Stimulated activated naive B cell treated with anti-CD40 and anti-IgM and Interleukin-4, amounts not matched to agents 10 μg/mL and 1 μg/mL and 100 μg/mL, for 72 hours (primary cell): Measurements from ENCODE around the gene TSPEAR.
A peak's percentile ranks its signal among the peaks of the same experiment; 100 is the strongest.
"Not testable (repeated sequence)": the region's sequence is repeated elsewhere in the genome, so short reads cannot be mapped to it uniquely, and the experiment has no call there.

Experiments
- ATAC-seq, 2 donors: fragments of 150-1000 bp; cut with Tn5 transposase; replicated peaks; 2 replicates each; pipeline ENCODE4 v1.10.0; 2021; ENCODE audit warnings: moderate library complexity in 1 of 2
- DNase-seq: peaks from one replicate; pipeline ENCODE4 v3.0.0; 2021
- H3K27ac Mint-ChIP-seq: one replicate; pipeline ENCODE4 v1.8.0; 2022; ENCODE audit warnings: mild to moderate bottlenecking, mixed read lengths
- H3K27me3 Mint-ChIP-seq, 2 donors: one replicate each; pipeline ENCODE4 v1.8.0; 2022; ENCODE audit warnings: mixed read lengths in 2 of 2
- H3K36me3 Mint-ChIP-seq, 2 donors: one replicate each; pipeline ENCODE4 v1.8.0; 2022; ENCODE audit warnings: mixed read lengths in 2 of 2, mild to moderate bottlenecking in 1 of 2
- H3K4me1 Mint-ChIP-seq, 2 donors: one replicate each; pipeline ENCODE4 v1.8.0; 2022; ENCODE audit warnings: mixed read lengths in 2 of 2, mild to moderate bottlenecking in 1 of 2
- H3K4me3 Mint-ChIP-seq, 2 donors: one replicate each; pipeline ENCODE4 v1.8.0; 2022; ENCODE audit warnings: mild to moderate bottlenecking in 2 of 2, mixed read lengths in 2 of 2, moderate library complexity in 1 of 2
- H3K9me3 Mint-ChIP-seq, 2 donors: one replicate each; pipeline ENCODE4 v1.8.0; 2022; ENCODE audit warnings: mixed read lengths in 2 of 2, mild to moderate bottlenecking in 1 of 2

TSPEAR gene

GRCh38 chr21:44574457-44575306 is 136.7 kb downstream of the TSPEAR start:
- Mint-ChIP-seq H3K27ac (peak overlapping the region; percentile 3), H3K4me1 (peaks cover 0 to 5% of the 10 kb centered on the region in 2 donors), H3K27me3 (peaks cover 44 to 63% of the 10 kb centered on the region in 2 donors), H3K9me3 (peaks cover 16 to 23% of the 10 kb centered on the region in 2 donors), H3K36me3 (peaks cover 8 to 13% of the 10 kb centered on the region in 2 donors), H3K4me3 (no peak overlapping the region)
- ATAC-seq (no peak), DNase-seq (no peak)

- DNase-seq, H3K4me1 Mint-ChIP-seq, H3K4me3 Mint-ChIP-seq, ATAC-seq, H3K36me3 Mint-ChIP-seq: not testable (repeated sequence)
- Mint-ChIP-seq H3K27ac (peak within 1 kb of the TSS; percentile 3), H3K27me3 (peaks cover 43 to 55% of the 10 kb centered on the region in 2 donors), H3K9me3 (peaks cover 16 to 18% of the 10 kb centered on the region in 2 donors)
These were observed 137.5 kb downstream of the TSPEAR start, which contains the start of gene KRTAP10-4 for GRCh38 chr21:44573630-44574456. TSS of gene KRTAP10-4 (plus strand) at chr21:44573729. CDS start at chr21:44573759, 30 bp downstream.

GRCh38 chr21:44572959-44573583 is 138.3 kb downstream of the TSPEAR start:
- Mint-ChIP-seq H3K36me3 (peaks cover 4 to 9% of the 10 kb centered on the region in 2 donors), H3K27ac (no peak overlapping the region)

GRCh38 chr21:44571844-44572782 is 139.3 kb downstream of the TSPEAR start:
- H3K36me3 Mint-ChIP-seq: peaks cover 3 to 5% of the 10 kb centered on the region in 2 donors
- ATAC-seq: no peak
- H3K4me3 Mint-ChIP-seq: no peak overlapping the region
- no peak for DNase-seq
- peaks cover 0 to 11% of the 10 kb centered on the region in 2 donors for H3K4me1 Mint-ChIP-seq
- peaks cover 40 to 64% of the 10 kb centered on the region in 2 donors for H3K27me3 Mint-ChIP-seq
- peaks cover 7 to 8% of the 10 kb centered on the region in 2 donors for H3K9me3 Mint-ChIP-seq
- H3K27ac Mint-ChIP-seq: no peak overlapping the region

More at GRCh38 chr21:44572959-44573583, 138.3 kb downstream of the TSPEAR start:
- Mint-ChIP-seq H3K27me3 (peaks cover 40 to 56% of the 10 kb centered on the region in 2 donors), H3K4me3 (no peak overlapping the region), H3K4me1 (peaks cover 0 to 5% of the 10 kb centered on the region in 2 donors), H3K9me3 (peaks cover 15% of the 10 kb centered on the region in 2 donors)
- ATAC-seq (no peak), DNase-seq (no peak)

GRCh38 chr21:44571296-44571695 is 140.1 kb downstream of the TSPEAR start:
- peaks cover 3 to 4% of the 10 kb centered on the region in 2 donors for H3K36me3 Mint-ChIP-seq
- H3K27ac Mint-ChIP-seq: no peak overlapping the region
- peaks cover 40 to 64% of the 10 kb centered on the region in 2 donors for H3K27me3 Mint-ChIP-seq
- no peak for DNase-seq
- ATAC-seq: no peak
- H3K9me3 Mint-ChIP-seq: peaks cover 5 to 7% of the 10 kb centered on the region in 2 donors
- peaks cover under 1 to 11% of the 10 kb centered on the region in 2 donors for H3K4me1 Mint-ChIP-seq
- no peak overlapping the region for H3K4me3 Mint-ChIP-seq

GRCh38 chr21:44569861-44570517 is 141.4 kb downstream of the TSPEAR start:
- H3K4me3 Mint-ChIP-seq: no peak overlapping the region
- peaks cover 32 to 58% of the 10 kb centered on the region in 2 donors for H3K27me3 Mint-ChIP-seq
- H3K36me3 Mint-ChIP-seq: peaks cover 0 to 4% of the 10 kb centered on the region in 2 donors
- DNase-seq: no peak
- no peak for ATAC-seq
- peaks cover 3 to 7% of the 10 kb centered on the region in 2 donors for H3K9me3 Mint-ChIP-seq
- no peak overlapping the region for H3K27ac Mint-ChIP-seq
- H3K4me1 Mint-ChIP-seq: peaks cover 6 to 18% of the 10 kb centered on the region in 2 donors

- Mint-ChIP-seq H3K4me3 (no peak overlapping the region), H3K9me3 (peaks cover 3 to 7% of the 10 kb centered on the region in 2 donors), H3K4me1 (peaks cover 8 to 22% of the 10 kb centered on the region in 2 donors), H3K36me3 (peaks cover 0 to 4% of the 10 kb centered on the region in 2 donors), H3K27ac (peak overlapping the region; percentile 28), H3K27me3 (peaks cover 22 to 47% of the 10 kb centered on the region in 2 donors)
- DNase-seq (no peak), ATAC-seq (no peak)
These were observed 142.5 kb downstream of the TSPEAR start for GRCh38 chr21:44568667-44569556.

GRCh38 chr21:44568261-44568660 is 143.1 kb downstream of the TSPEAR start:
- H3K4me3 Mint-ChIP-seq: no peak overlapping the region
- peak overlapping the region; percentile 28 for H3K27ac Mint-ChIP-seq
- peaks cover 4 to 7% of the 10 kb centered on the region in 2 donors for H3K9me3 Mint-ChIP-seq
- DNase-seq (no peak), ATAC-seq (no peak)
- peaks cover 0 to 4% of the 10 kb centered on the region in 2 donors for H3K36me3 Mint-ChIP-seq
- H3K27me3 Mint-ChIP-seq: peaks cover 22 to 41% of the 10 kb centered on the region in 2 donors
- peaks cover 8 to 22% of the 10 kb centered on the region in 2 donors for H3K4me1 Mint-ChIP-seq

- H3K27ac Mint-ChIP-seq: peak overlapping the region; percentile 16
- ATAC-seq (no peak), DNase-seq (no peak)
- H3K4me1 Mint-ChIP-seq: peaks cover 8 to 22% of the 10 kb centered on the region in 2 donors
- H3K27me3 Mint-ChIP-seq: peaks cover 16 to 34% of the 10 kb centered on the region in 2 donors
- peaks cover 5 to 7% of the 10 kb centered on the region in 2 donors for H3K9me3 Mint-ChIP-seq
- H3K4me3 Mint-ChIP-seq: no peak overlapping the region
- H3K36me3 Mint-ChIP-seq: peaks cover 0 to 4% of the 10 kb centered on the region in 2 donors
These were observed 143.7 kb downstream of the TSPEAR start for GRCh38 chr21:44567481-44568171.

- peaks cover 2 to 5% of the 10 kb centered on the region in 2 donors for H3K36me3 Mint-ChIP-seq
- peak; percentile 74 to 76 for ATAC-seq
These were observed 145.0 kb downstream of the TSPEAR start for GRCh38 chr21:44566403-44566802.

GRCh38 chr21:44564886-44565598 is 146.3 kb downstream of the TSPEAR start:
- Mint-ChIP-seq H3K4me1 (peaks cover 8 to 22% of the 10 kb centered on the region in 2 donors), H3K27ac (peak overlapping the region; percentile 82), H3K36me3 (peaks cover 3 to 5% of the 10 kb centered on the region in 2 donors), H3K4me3 (peak overlapping the region; percentile 5 to 36), H3K27me3 (peaks cover 6 to 13% of the 10 kb centered on the region in 2 donors), H3K9me3 (peaks cover 0 to 12% of the 10 kb centered on the region in 2 donors)
- ATAC-seq: peak; percentile 76 to 87
- DNase-seq: no peak

More at GRCh38 chr21:44566403-44566802, 145.0 kb downstream of the TSPEAR start:
- no peak for DNase-seq
- Mint-ChIP-seq H3K4me1 (peaks cover 8 to 22% of the 10 kb centered on the region in 2 donors), H3K4me3 (no peak overlapping the region), H3K9me3 (peaks cover 2 to 10% of the 10 kb centered on the region in 2 donors), H3K27me3 (peaks cover 6 to 22% of the 10 kb centered on the region in 2 donors), H3K27ac (no peak overlapping the region)
